Calu3 (cell line): ENCODE data around the gene VEZF1. TPM values are rescaled to one million over a fixed set of nuclear protein-coding genes. Genes with fewer than 3 reads are reported as not detected.
A peak's percentile ranks its signal among the peaks of the same experiment; 100 is the strongest.

ENCODE experiments used
- BruUV-seq: library from RNA; stranded (reverse); fragments of 400-500 nt; replicated peaks from 2 replicates; lab custom pipeline; 2021; lab: Mats Ljungman, UMichigan
- CTCF ChIA-PET: fragments of 300-600 bp; sonication (Branson Sonifier 250); formaldehyde crosslinking; loops from one replicate; lab custom pipeline; 2022; ENCODE audit warnings: antibody characterized with exemption; lab: Charles Lee
- DNase-seq: peaks from one replicate; pipeline ENCODE4 v3.0.0; 2022
- H3K27ac Mint-ChIP-seq: one replicate; pipeline ENCODE4 v1.8.0; 2022; ENCODE audit warnings: mixed read lengths; ENCODE audit not compliant: unreplicated experiment
- H3K27me3 Mint-ChIP-seq: one replicate; pipeline ENCODE4 v1.8.0; 2022; ENCODE audit warnings: mixed read lengths; ENCODE audit not compliant: unreplicated experiment
- H3K36me3 Mint-ChIP-seq: one replicate; pipeline ENCODE4 v1.8.0; 2022; ENCODE audit warnings: mild to moderate bottlenecking, moderate library complexity, mixed read lengths; ENCODE audit not compliant: insufficient read depth, unreplicated experiment
- H3K4me1 Mint-ChIP-seq: one replicate; pipeline ENCODE4 v1.8.0; 2022; ENCODE audit warnings: mild to moderate bottlenecking, low read depth, mixed read lengths; ENCODE audit not compliant: unreplicated experiment
- H3K4me3 Mint-ChIP-seq: one replicate; pipeline ENCODE4 v1.8.0; 2022; ENCODE audit warnings: mild to moderate bottlenecking, low read depth, moderate library complexity, mixed read lengths; ENCODE audit not compliant: unreplicated experiment
- H3K9me3 Mint-ChIP-seq: one replicate; pipeline ENCODE4 v1.8.0; 2022; ENCODE audit warnings: low read depth, mixed read lengths; ENCODE audit not compliant: unreplicated experiment
- intact Hi-C: fragments of 100-400 bp; cut with micrococcal nuclease; formaldehyde crosslinking; loops from one replicate; pipeline ENCODE4 v1.10.0; 2022; ENCODE audit not compliant: unreplicated experiment
- total RNA-seq: library from RNA; stranded (reverse); gene quantifications from 2 replicates; pipeline ENCODE4 v1.2.3, GENCODE V29; 2022
- TF ChIP-seq, protein P1 (sequence below): fragments of 200-600 bp; IDR thresholded peaks from one replicate; pipeline ENCODE4 v1.8.0; 2022; ENCODE audit warnings: antibody characterized with exemption; ENCODE audit not compliant: unreplicated experiment

VEZF1 gene
- total RNA-seq, 1 experiment from 2014 or later, result 40.4 TPM

DNA sequence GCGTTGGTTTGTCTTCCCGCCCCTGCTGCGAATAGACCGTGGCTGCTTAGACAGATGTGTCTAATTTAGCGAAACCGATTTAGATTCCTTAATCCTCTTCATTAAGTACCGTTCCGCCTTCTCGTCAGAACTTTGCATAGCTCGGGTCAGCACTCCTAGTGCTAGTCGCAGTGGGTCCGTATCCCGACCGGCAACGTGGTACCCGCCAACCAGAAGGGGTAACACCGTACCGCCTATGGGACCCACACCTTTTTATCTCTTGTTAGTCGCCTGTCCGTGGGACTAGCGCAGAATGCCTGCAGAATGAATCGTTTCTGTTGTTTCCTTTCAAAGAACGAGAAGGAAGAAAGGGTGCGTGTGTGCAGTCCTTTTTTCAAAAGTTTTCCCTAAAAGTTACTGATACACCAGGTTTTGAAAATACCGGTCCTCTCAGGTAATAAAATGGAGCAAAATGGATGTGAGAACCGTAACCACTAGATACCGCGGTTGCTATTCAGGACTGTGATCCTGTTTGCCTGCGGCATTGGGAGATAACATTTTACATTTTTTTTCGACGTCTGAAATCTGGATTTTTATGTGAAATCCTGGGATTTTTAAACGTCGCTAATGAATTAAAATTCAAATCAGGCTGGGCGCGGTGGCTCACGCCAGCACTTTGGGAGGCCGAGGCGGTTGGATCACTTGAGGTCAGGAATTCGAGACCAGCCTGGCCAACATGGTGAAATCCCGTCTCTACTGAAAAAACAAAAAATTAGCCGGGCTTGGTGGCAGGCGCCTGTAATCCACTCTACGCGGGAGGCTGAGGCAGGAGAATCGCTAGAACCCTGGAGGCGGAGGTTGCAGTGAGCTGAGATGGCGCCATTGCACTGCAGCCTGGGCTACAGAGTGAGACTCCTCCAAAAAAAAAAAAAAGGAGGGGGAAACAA lies 20.0 kb upstream of the VEZF1 start:
- DNase-seq, result no peak
- H3K36me3 Mint-ChIP-seq, result peaks cover 49% of the 10 kb centered on the region
- no peaks in the 10 kb centered on the region for H3K9me3 Mint-ChIP-seq
- peak overlapping the region; percentile 96 for H3K4me3 Mint-ChIP-seq
- H3K27me3 Mint-ChIP-seq, result peaks cover 10% of the 10 kb centered on the region
- TSS peak; percentile 62 for BruUV-seq
- peak overlapping the region; percentile 97 for H3K27ac Mint-ChIP-seq
- CTCF ChIA-PET, result interaction anchor here (0.9 to 1.1 kb wide), 2 partner anchors 14 to 158 kb away, joined by 3 read pairs; partner anchors contain the start of gene MRPS23
- TF ChIP-seq, protein P1, sequence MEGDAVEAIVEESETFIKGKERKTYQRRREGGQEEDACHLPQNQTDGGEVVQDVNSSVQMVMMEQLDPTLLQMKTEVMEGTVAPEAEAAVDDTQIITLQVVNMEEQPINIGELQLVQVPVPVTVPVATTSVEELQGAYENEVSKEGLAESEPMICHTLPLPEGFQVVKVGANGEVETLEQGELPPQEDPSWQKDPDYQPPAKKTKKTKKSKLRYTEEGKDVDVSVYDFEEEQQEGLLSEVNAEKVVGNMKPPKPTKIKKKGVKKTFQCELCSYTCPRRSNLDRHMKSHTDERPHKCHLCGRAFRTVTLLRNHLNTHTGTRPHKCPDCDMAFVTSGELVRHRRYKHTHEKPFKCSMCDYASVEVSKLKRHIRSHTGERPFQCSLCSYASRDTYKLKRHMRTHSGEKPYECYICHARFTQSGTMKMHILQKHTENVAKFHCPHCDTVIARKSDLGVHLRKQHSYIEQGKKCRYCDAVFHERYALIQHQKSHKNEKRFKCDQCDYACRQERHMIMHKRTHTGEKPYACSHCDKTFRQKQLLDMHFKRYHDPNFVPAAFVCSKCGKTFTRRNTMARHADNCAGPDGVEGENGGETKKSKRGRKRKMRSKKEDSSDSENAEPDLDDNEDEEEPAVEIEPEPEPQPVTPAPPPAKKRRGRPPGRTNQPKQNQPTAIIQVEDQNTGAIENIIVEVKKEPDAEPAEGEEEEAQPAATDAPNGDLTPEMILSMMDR, result no peak
- H3K4me1 Mint-ChIP-seq, result peaks cover 22% of the 10 kb centered on the region
- intact Hi-C loops, result loop anchor here (2.0 kb wide), 1 partner anchor 77 kb away; no protein-coding TSS in a partner anchor

DNA sequence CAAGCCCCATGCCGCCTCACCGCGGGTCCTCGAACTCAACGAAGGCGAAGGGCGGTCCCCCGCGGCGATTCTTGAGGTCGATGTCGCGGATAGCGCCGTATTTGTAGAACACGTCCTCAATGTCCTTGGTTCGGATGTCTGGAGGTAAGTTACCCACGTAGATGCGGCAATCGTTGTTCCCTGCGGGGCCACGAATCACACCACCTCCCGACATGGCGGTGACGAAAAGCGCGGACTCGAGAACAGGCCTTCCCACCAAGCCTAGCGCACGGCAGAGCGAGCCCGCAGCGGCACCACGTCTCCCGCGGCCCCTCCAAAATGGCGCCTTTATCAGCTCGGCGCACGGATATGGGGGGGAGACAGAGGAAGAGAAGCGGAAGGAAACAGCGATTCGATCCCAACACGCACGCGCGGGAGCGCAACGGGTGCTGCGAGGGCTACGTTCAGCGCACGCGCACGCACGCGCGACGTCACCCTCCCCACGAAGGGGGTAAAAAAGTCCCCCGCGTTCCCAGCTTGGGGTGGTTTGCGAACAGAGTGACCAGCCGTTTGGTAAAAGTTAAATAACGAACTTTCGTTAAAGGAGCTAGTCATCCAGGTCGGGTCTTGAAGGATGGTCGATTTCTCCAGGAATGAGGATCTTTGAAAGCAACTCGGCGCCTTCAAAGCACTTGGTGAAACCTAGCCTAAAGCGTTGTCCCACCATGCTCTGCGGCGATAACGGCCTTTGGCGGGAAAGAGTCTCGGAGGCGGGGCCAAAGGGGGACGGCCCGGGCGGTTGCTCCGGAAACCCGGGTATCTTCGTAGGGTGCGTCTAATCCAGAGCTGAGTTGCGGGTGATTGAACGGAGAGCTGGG lies 19.1 kb upstream of the VEZF1 start, which contains the start of gene SRSF1:
SRSF1 (minus strand) TSS at position 323 of the 857 bp plus-strand sequence; CDS start at position 214, 109 bp downstream.
- Mint-ChIP-seq H3K27ac (peak within 1 kb of the TSS; percentile 97), H3K4me3 (peak within 1 kb of the TSS; percentile 96), H3K36me3 (peaks cover 58% of the 10 kb centered on the region), H3K9me3 (no peaks in the 10 kb centered on the region), H3K4me1 (peaks cover 27% of the 10 kb centered on the region), H3K27me3 (peaks cover 1% of the 10 kb centered on the region)
- CTCF ChIA-PET, result interaction anchor here (0.9 to 1.1 kb wide), 2 partner anchors 15 to 158 kb away, joined by 3 read pairs; partner anchors contain the start of gene MRPS23
- intact Hi-C loops, result loop anchor here (2.0 kb wide), 1 partner anchor 78 kb away; no protein-coding TSS in a partner anchor
- peak; percentile 92 for DNase-seq
- no TSS peak for BruUV-seq
- TF ChIP-seq, protein P1, result no peak

DNA sequence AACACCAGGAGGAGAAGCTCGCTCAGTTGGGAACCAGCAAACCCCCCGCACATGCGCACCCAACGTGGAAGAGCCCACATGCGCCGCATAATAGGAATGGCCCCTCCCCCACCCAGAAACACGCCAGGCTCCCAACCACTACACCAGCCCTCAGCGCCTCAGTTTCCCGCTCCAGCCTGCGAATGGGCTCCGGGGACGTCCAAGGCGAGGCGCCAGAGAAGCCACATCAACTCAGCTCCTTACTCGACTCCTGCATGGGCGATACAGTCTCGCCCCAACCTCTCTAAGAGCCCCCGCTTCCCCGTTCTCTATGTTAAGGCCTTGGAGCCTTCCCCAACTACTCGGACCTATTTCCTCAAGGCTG lies 18.5 kb upstream of the VEZF1 start:
- intact Hi-C loops, result loop anchor here (2.0 kb wide), 1 partner anchor 78 kb away; no protein-coding TSS in a partner anchor
- DNase-seq, result peak; percentile 68
- peak overlapping the region; percentile 97 for H3K27ac Mint-ChIP-seq
- H3K4me3 Mint-ChIP-seq, result peak overlapping the region; percentile 96
- no peaks in the 10 kb centered on the region for H3K9me3 Mint-ChIP-seq
- BruUV-seq, result no TSS peak
- H3K4me1 Mint-ChIP-seq, result peaks cover 31% of the 10 kb centered on the region
- TF ChIP-seq, protein P1, result no peak
- peaks cover 61% of the 10 kb centered on the region for H3K36me3 Mint-ChIP-seq
- CTCF ChIA-PET, result interaction anchor here (0.6 to 1.1 kb wide), 2 partner anchors 16 to 20 kb away, joined by 3 to 6 read pairs; no protein-coding TSS in a partner anchor
- no peaks in the 10 kb centered on the region for H3K27me3 Mint-ChIP-seq
